ENCODE results near the gene TPD52L1.

The TPD52L1 gene

GRCh38 chr6:125164696-125165095 is 11.1 kb downstream of the TPD52L1 start:
- no peak overlapping the region for H3K4me3 ChIP-seq (ENCODE audit: low read length)
- no peaks in the 10 kb centered on the region for H3K36me3 ChIP-seq (ENCODE audit: control insufficient read depth, insufficient read depth, low read length, severe bottlenecking)
- no peak overlapping the region for H3K9ac ChIP-seq (ENCODE audit: low read length)
- no peak for DNase-seq (ENCODE audit: low read depth)
- no peaks in the 10 kb centered on the region for H3K27me3 ChIP-seq (replicated peaks; ENCODE audit: control insufficient read depth, insufficient read depth, low read length)
- H3K9me3 ChIP-seq (ENCODE audit: control insufficient read depth, low read length) = no peaks in the 10 kb centered on the region
- H3K4me1 ChIP-seq (ENCODE audit: control insufficient read depth, insufficient read depth, low read length) = peaks cover 10% of the 10 kb centered on the region

- DNase-seq (ENCODE audit: low read depth) = peak; percentile 13
- Histone ChIP-seq H3K9me3 (ENCODE audit: control insufficient read depth, low read length) (no peaks in the 10 kb centered on the region), H3K9ac (ENCODE audit: low read length) (no peak overlapping the region), H3K27me3 (replicated peaks; ENCODE audit: control insufficient read depth, insufficient read depth, low read length) (no peaks in the 10 kb centered on the region), H3K4me1 (ENCODE audit: control insufficient read depth, insufficient read depth, low read length) (peaks cover 16% of the 10 kb centered on the region), H3K4me3 (ENCODE audit: low read length) (no peak overlapping the region), H3K36me3 (ENCODE audit: control insufficient read depth, insufficient read depth, low read length, severe bottlenecking) (no peaks in the 10 kb centered on the region)
These were observed 11.7 kb downstream of the TPD52L1 start for GRCh38 chr6:125165256-125165655.

GRCh38 chr6:125165776-125166175 is 12.2 kb downstream of the TPD52L1 start:
- no peaks in the 10 kb centered on the region for H3K36me3 ChIP-seq (ENCODE audit: control insufficient read depth, insufficient read depth, low read length, severe bottlenecking)
- H3K9me3 ChIP-seq (ENCODE audit: control insufficient read depth, low read length) = no peaks in the 10 kb centered on the region
- no peak overlapping the region for H3K9ac ChIP-seq (ENCODE audit: low read length)
- no peaks in the 10 kb centered on the region for H3K27me3 ChIP-seq (replicated peaks; ENCODE audit: control insufficient read depth, insufficient read depth, low read length)
- no peak for DNase-seq (ENCODE audit: low read depth)
- H3K4me1 ChIP-seq (ENCODE audit: control insufficient read depth, insufficient read depth, low read length) = peaks cover 21% of the 10 kb centered on the region
- H3K4me3 ChIP-seq (ENCODE audit: low read length) = no peak overlapping the region

GRCh38 chr6:125166711-125167110 is 13.1 kb downstream of the TPD52L1 start:
- Histone ChIP-seq H3K4me1 (ENCODE audit: control insufficient read depth, insufficient read depth, low read length) (peaks cover 22% of the 10 kb centered on the region), H3K4me3 (ENCODE audit: low read length) (no peak overlapping the region), H3K36me3 (ENCODE audit: control insufficient read depth, insufficient read depth, low read length, severe bottlenecking) (no peaks in the 10 kb centered on the region), H3K9ac (ENCODE audit: low read length) (no peak overlapping the region), H3K9me3 (ENCODE audit: control insufficient read depth, low read length) (no peaks in the 10 kb centered on the region), H3K27me3 (replicated peaks; ENCODE audit: control insufficient read depth, insufficient read depth, low read length) (no peaks in the 10 kb centered on the region)
- no peak for DNase-seq (ENCODE audit: low read depth)

GRCh38 chr6:125167579-125167978 is 14.0 kb downstream of the TPD52L1 start:
- H3K27me3 ChIP-seq (replicated peaks; ENCODE audit: control insufficient read depth, insufficient read depth, low read length) = no peaks in the 10 kb centered on the region
- no peak overlapping the region for H3K4me3 ChIP-seq (ENCODE audit: low read length)
- H3K4me1 ChIP-seq (ENCODE audit: control insufficient read depth, insufficient read depth, low read length) = peaks cover 22% of the 10 kb centered on the region
- H3K9me3 ChIP-seq (ENCODE audit: control insufficient read depth, low read length) = no peaks in the 10 kb centered on the region
- DNase-seq (ENCODE audit: low read depth) = no peak
- H3K9ac ChIP-seq (ENCODE audit: low read length) = no peak overlapping the region
- H3K36me3 ChIP-seq (ENCODE audit: control insufficient read depth, insufficient read depth, low read length, severe bottlenecking) = no peaks in the 10 kb centered on the region

GRCh38 chr6:125169058-125169457 is 15.5 kb downstream of the TPD52L1 start:
- no peaks in the 10 kb centered on the region for H3K36me3 ChIP-seq (ENCODE audit: control insufficient read depth, insufficient read depth, low read length, severe bottlenecking)
- no peaks in the 10 kb centered on the region for H3K9me3 ChIP-seq (ENCODE audit: control insufficient read depth, low read length)
- peaks cover 22% of the 10 kb centered on the region for H3K4me1 ChIP-seq (ENCODE audit: control insufficient read depth, insufficient read depth, low read length)
- DNase-seq (ENCODE audit: low read depth) = peak; percentile 38
- H3K9ac ChIP-seq (ENCODE audit: low read length) = no peak overlapping the region
- H3K4me3 ChIP-seq (ENCODE audit: low read length) = no peak overlapping the region
- no peaks in the 10 kb centered on the region for H3K27me3 ChIP-seq (replicated peaks; ENCODE audit: control insufficient read depth, insufficient read depth, low read length)

- H3K4me3 ChIP-seq (ENCODE audit: low read length) = no peak overlapping the region
- H3K4me1 ChIP-seq (ENCODE audit: control insufficient read depth, insufficient read depth, low read length) = peaks cover 22% of the 10 kb centered on the region
- DNase-seq (ENCODE audit: low read depth) = no peak
- no peaks in the 10 kb centered on the region for H3K9me3 ChIP-seq (ENCODE audit: control insufficient read depth, low read length)
- no peaks in the 10 kb centered on the region for H3K36me3 ChIP-seq (ENCODE audit: control insufficient read depth, insufficient read depth, low read length, severe bottlenecking)
- H3K9ac ChIP-seq (ENCODE audit: low read length) = no peak overlapping the region
- H3K27me3 ChIP-seq (replicated peaks; ENCODE audit: control insufficient read depth, insufficient read depth, low read length) = no peaks in the 10 kb centered on the region
These were observed 15.9 kb downstream of the TPD52L1 start for GRCh38 chr6:125169522-125169921.

- Histone ChIP-seq H3K4me1 (ENCODE audit: control insufficient read depth, insufficient read depth, low read length) (peaks cover 22% of the 10 kb centered on the region), H3K27me3 (replicated peaks; ENCODE audit: control insufficient read depth, insufficient read depth, low read length) (no peaks in the 10 kb centered on the region), H3K9ac (ENCODE audit: low read length) (no peak overlapping the region), H3K4me3 (ENCODE audit: low read length) (no peak overlapping the region), H3K36me3 (ENCODE audit: control insufficient read depth, insufficient read depth, low read length, severe bottlenecking) (no peaks in the 10 kb centered on the region), H3K9me3 (ENCODE audit: control insufficient read depth, low read length) (no peaks in the 10 kb centered on the region)
- DNase-seq (ENCODE audit: low read depth) = peak; percentile 69
These were observed 16.8 kb downstream of the TPD52L1 start for GRCh38 chr6:125170376-125170775.

- Histone ChIP-seq H3K9ac (ENCODE audit: low read length) (no peak overlapping the region), H3K4me1 (ENCODE audit: control insufficient read depth, insufficient read depth, low read length) (peaks cover 22% of the 10 kb centered on the region), H3K4me3 (ENCODE audit: low read length) (no peak overlapping the region), H3K9me3 (ENCODE audit: control insufficient read depth, low read length) (no peaks in the 10 kb centered on the region), H3K36me3 (ENCODE audit: control insufficient read depth, insufficient read depth, low read length, severe bottlenecking) (no peaks in the 10 kb centered on the region), H3K27me3 (replicated peaks; ENCODE audit: control insufficient read depth, insufficient read depth, low read length) (no peaks in the 10 kb centered on the region)
- no peak for DNase-seq (ENCODE audit: low read depth)
These were observed 19.9 kb downstream of the TPD52L1 start for GRCh38 chr6:125173341-125174095.

GRCh38 chr6:125174626-125175025 is 21.1 kb downstream of the TPD52L1 start:
- no peaks in the 10 kb centered on the region for H3K27me3 ChIP-seq (replicated peaks; ENCODE audit: control insufficient read depth, insufficient read depth, low read length)
- no peak for DNase-seq (ENCODE audit: low read depth)
- H3K4me3 ChIP-seq (ENCODE audit: low read length) = no peak overlapping the region
- no peaks in the 10 kb centered on the region for H3K36me3 ChIP-seq (ENCODE audit: control insufficient read depth, insufficient read depth, low read length, severe bottlenecking)
- H3K9me3 ChIP-seq (ENCODE audit: control insufficient read depth, low read length) = no peaks in the 10 kb centered on the region
- no peak overlapping the region for H3K9ac ChIP-seq (ENCODE audit: low read length)
- peaks cover 13% of the 10 kb centered on the region for H3K4me1 ChIP-seq (ENCODE audit: control insufficient read depth, insufficient read depth, low read length)

GRCh38 chr6:125175466-125176048 is 22.0 kb downstream of the TPD52L1 start:
- H3K36me3 ChIP-seq (ENCODE audit: control insufficient read depth, insufficient read depth, low read length, severe bottlenecking) = no peaks in the 10 kb centered on the region
- H3K9ac ChIP-seq (ENCODE audit: low read length) = no peak overlapping the region
- H3K4me1 ChIP-seq (ENCODE audit: control insufficient read depth, insufficient read depth, low read length) = peaks cover 4% of the 10 kb centered on the region
- no peak for DNase-seq (ENCODE audit: low read depth)
- H3K9me3 ChIP-seq (ENCODE audit: control insufficient read depth, low read length) = no peaks in the 10 kb centered on the region
- no peaks in the 10 kb centered on the region for H3K27me3 ChIP-seq (replicated peaks; ENCODE audit: control insufficient read depth, insufficient read depth, low read length)
- H3K4me3 ChIP-seq (ENCODE audit: low read length) = no peak overlapping the region

Data from adipocyte (in vitro differentiated cells).